Ovary (tissue), 3 donors: Measurements from ENCODE around the gene CCDC187.

ENCODE experiments used
- POLR2A ChIP-seq: fragments of 450-650 bp; IDR thresholded peaks from one replicate; pipeline ENCODE4 v1.6.1; 2017; ENCODE audit warnings: antibody characterized with exemption, mild to moderate bottlenecking, moderate library complexity
- TF ChIP-seq, protein P1 (sequence below), 3 donors: fragments of 450-650 bp in 2 of 3; fragments of 200-600 bp in 1 of 3; IDR thresholded peaks; one replicate each; pipeline versions ENCODE4 v1.5.1 to v1.8.0; 2016 to 2022; ENCODE audit warnings: antibody characterized with exemption in 3 of 3, mild to moderate bottlenecking in 1 of 3
- donor health status: DM: no; HTN: no; CAD: no.

GRCh38 chr9:136247551-136247916 lies 56.4 kb downstream of the CCDC187 start:
- no peak for TF ChIP-seq POLR2A
- TF ChIP-seq, protein P1, sequence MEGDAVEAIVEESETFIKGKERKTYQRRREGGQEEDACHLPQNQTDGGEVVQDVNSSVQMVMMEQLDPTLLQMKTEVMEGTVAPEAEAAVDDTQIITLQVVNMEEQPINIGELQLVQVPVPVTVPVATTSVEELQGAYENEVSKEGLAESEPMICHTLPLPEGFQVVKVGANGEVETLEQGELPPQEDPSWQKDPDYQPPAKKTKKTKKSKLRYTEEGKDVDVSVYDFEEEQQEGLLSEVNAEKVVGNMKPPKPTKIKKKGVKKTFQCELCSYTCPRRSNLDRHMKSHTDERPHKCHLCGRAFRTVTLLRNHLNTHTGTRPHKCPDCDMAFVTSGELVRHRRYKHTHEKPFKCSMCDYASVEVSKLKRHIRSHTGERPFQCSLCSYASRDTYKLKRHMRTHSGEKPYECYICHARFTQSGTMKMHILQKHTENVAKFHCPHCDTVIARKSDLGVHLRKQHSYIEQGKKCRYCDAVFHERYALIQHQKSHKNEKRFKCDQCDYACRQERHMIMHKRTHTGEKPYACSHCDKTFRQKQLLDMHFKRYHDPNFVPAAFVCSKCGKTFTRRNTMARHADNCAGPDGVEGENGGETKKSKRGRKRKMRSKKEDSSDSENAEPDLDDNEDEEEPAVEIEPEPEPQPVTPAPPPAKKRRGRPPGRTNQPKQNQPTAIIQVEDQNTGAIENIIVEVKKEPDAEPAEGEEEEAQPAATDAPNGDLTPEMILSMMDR (IDR thresholded peaks at IDR 0.05): no peak
